GM19238 (cell line): ENCODE results near the gene CUX1.

Experiments used
- DNase-seq: peaks from one replicate; pipeline ENCODE4 v3.0.0; 2011; ENCODE audit warnings: low spot score; ENCODE audit not compliant: insufficient read length

CUX1 gene

DNA sequence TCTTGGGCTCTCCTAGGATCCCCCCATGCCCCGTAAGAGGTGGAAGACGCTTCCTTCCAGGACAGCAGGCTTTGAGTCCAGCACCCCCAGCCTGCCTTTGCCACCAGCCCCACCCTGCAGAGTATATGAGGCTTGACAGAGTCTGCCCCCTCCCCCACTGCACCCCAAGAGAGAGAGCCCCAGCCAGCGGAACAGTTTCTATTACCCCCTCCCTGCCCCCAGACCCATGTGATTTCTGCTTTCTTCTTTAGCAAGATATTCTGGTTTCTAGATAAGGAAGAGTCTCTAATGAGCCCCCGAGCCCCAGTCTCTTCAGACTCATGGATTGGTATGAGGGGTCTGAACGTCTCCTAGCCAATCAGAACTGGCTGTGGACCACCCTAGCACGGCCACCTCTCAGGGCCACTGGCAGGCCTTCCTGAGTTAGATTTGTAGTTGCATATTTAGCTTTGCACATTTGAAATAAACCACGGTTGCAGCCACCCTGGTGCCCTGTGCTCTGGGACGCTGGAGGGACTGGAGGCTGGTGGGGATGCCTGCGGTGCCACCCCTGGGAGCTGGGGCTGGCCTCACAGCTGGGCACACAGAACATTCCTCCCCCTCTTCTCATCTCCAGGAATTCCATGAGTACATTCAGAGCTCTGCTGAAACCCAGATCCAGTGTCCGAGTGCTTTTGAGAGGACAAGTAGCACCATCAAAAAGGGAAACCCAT is 466.2 kb downstream of the CUX1 start:
- no peak for DNase-seq

DNA sequence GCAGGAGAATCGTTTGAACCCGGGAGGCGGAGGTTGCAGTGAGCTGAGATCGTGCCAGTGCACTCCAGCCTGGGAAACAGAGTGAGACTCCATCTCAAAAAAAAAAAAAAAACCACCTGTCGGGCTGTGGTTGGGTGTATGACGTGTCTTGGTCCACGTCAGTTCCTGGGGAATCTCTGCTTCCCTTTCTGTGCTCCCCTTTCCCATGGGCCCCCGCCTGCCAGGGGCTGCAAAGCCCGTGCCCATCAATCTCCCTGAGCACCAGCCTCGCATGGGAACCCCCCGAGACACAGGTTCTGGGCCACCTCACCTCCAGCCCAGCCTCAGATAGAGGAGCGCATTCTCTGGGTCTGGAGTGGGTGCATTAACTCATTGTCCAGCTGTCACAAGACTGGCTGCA is 467.0 kb downstream of the CUX1 start:
- no peak for DNase-seq

DNA sequence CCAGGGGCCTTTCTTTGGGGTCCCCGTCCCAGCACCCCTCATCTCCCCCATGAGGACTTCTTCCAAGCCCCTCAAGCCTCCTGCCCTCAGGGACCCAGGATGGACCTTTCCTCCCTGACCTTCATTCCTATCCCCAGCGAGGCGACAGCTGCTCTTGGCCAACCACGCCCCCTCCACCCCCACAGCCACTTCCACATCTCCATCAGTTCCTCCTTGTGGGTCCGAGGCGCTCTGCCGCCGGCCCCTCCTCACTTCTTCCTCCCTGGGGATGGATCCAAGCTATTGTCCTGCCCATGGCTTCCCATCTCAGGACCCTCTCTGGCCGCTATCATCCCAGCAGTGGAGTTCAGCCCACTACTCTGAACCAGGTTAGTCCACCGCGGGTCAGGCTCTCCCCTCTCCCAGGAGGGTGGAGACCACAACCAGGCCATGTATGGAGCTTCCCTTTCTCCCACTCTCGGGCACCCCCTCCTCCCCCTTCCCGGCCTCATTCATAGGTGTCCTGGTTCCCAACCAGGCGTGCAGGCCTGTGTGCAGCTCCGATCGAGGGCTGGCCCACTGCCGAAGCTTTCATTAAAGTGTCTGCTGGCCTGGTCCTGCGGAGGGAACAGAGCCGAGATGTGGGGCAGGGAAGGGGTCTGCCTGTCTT is 467.6 kb downstream of the CUX1 start:
- no peak for DNase-seq

DNA sequence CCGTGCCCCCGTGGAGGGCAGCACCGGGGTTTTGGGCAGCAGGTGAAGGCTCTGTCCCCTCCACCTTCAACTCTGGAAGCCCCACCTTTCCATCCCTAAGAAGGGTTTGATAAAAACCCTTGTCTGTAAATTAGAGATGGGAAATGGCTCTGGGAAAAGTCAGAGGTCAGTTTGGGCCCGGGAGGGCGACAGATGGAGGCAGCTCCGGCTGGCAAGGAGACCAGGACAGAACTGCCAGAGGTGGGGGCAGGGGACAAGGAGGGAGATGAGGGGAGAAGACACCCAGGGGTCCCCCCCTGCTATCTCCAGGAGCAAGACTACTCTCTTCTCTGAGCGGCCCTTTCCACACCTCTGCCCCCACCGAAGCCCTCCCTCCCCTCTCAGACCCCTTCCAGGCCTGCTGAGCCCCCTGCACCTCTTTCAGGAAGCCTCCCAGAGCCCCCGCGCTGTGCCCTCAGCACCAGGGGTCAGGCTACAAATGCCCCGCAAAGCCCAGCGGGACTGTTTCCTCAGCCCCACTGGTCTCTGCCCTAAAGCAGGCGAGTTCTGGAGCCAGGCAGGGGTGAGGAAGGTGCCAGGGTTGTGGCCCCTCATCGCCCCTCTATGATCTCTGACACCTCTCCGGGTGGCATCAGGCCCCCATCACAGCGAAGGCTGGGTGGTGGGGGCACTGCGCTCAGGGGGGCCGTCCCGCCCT is 468.3 kb downstream of the CUX1 start:
- no peak for DNase-seq

DNA sequence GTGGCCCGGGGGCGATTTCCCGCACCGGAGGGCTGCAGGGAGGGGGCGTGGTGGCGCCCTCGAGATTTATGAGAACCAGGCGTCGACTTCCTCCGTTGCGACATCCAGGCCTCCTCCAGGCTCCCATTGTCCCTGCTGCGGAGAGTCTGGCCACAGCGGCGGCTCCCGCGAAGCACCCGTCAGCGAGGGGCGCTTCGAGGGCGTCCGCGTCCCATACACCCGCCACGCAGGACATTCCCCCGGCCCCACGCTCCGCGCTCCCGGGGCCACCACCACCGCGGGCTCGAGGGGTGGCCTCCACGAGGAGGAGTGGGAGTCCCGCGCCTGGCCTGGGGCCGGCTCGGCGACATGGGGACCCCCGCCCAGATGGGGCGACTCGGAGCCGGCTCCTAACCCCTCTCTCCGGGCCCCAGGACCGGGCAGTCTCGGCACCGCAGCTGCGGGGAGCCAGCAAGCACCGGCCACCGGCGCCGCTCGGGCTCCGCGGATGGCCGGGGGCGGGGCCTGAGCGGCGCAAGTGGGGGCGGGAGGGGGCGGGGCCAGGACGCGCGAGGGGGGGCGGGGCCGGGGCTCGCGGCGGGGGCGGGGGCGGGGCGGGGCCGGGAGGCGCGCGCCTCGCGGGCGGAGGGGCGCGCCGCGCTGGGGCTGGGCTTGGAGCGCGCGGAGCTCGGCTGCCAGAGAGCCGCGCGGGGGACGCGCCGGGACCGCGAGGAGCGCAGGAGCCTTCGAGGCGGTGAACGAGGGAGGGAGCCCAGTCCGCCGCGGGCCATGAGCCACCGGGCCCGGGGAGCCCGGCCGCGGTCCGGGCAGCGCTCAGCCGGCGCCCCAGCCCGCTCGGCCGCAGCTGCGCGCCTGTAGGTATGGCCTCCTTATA is 469.0 kb downstream of the CUX1 start, which contains the start of gene SH2B2:
TSS of gene SH2B2 (plus strand) at position 632 of the 874 bp plus-strand sequence. CDS start 13,683 bp downstream, outside the sequence.
- DNase-seq: no peak

DNA sequence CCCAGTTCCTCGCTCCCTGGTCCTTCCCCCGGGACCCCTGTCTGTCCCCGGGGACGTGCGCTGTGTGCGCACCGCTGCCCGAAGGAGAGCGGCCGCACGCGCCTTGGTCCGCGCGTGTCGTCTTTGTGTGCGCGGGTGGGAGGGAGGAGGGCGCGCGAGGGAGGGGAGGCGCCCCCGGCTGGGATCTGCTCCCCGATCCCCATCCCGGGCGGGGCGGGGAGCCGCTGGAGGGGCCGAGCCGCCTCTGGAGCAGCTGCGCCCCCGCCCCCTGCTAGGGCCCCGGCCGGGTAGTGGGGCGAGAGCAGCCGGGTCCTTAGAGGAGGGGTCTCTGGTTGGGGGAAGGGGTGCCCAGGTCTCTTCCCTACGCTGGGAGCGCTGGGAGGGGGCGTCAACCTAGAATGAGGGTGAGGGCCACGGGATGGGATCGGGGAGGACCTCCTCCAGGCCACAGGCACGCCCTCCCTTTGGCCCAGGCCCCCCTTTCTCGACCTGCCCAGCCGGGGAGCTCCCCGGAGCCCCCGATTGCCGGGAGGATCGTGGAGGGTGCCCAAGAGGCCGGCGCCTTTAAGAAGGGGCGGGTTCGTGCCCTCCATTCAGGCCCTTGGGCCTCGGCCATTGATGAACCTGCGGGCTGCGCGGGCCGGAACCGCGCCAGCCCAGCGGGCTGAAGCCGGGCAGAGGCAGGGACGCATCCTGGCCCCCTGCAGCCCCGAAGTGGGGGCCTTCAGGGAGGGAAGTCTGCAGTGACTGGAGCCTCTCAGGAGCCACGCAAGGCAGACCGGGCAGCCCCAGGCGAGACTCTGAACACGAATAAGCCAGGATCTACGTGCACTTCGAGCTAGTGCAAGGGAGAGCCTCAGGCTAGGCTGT is 469.9 kb downstream of the CUX1 start:
- no peak for DNase-seq

DNA sequence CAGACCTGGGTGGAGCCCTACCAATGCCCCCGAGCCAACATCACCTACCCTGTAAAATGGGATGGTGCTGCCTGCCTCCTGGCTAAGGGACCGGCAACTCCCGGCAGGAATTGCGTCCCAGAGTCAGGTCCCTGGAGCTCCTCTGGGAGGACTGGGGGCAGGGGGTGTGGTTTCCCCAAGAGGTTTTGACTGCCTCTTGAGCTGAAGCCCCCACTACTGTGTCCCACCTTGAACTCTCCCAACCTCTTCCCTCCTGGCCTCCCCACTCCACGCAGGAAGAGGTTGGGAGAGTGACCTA is 470.5 kb downstream of the CUX1 start:
- DNase-seq: no peak

DNA sequence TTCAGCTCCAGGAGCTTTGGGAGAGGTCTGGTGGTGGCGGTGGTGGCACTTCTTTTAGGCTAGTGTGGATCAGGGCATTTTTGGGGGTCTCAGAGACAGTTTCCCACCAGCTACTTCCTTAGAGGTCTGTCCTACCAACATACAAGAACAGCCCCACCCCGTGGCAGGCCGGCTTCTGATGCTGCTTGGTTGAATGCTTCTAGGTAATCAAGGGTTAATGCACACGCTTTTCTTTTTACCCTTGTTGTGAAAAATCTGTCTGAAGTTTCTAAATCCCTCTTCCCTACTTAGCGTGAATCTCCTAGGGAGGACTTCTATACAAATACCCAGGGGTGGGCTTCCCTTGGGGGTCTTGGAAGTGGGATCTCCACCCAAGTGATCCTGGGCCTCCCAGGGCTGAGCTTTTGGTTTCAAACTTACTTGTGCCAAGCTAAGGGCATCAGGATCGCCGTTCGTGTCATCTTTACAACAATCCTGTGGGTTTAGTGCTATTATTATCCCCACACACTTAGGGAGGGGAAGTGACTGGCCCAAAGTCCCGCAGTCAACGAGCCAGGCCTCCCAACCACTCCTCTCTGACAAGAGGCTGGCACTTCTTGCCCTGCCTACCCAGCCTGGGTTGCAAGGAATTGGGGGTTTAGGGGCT is 471.0 kb downstream of the CUX1 start:
- DNase-seq: no peak

DNA sequence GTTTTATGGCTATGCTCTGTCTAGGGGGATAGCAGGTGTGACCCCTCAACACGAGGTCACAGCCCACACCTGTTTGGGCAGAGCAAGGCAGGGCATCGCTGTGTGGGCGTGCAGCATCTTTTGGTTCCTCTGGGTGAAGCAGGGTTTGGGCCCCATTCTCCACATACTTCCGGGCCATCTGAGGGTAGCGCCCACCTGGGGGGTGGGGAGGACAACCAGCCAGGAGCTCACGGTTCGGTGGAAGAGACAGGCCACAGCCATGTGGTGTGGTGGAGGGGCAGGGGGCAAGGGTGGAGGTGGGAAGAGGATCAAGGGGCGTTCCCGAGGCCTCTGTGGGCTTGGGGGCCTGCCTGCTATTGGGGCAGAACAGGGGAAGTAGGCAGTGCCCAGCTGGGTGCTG is 471.6 kb downstream of the CUX1 start:
- DNase-seq: no peak

DNA sequence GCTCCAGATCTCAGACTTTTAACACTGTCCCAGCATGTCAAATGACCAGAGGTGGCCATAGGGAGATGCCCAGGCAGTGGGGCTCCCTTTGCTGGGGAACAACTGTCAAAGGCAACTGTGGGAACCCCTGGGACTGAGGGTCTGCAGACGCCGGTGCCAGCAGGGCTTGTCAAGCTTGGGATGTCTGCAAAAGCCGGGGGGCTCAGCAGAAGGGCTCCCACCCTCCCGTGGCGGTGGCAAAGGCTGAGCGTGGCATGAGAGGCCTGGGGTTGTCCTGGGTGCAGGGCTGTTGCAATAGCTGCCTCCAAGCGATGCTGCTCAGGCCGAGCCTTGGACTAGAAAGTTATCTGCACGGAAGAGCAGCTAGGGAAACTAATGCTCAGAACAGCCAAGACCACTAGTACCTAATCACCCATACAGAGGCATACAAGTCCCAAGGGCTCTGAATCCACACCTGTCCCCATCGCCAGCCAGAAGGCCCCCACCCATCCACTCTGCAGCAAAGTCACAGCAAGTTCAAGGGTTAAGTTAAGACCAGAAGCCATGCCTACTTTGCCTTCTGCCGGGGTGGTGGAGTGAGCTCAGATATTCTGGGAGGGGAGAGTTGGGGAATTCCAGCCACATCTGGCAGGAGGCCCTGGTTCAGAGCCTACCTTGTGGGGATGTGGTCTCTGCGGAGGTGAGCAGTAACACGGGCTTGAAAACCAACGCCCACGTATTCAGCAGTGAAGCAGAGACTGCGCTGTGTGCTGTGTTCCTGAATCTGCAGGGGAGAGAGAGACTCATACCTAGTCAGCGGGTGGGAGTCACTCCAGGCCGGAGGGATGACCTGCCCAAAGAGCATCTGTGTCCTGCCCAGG is 473.9 kb downstream of the CUX1 start:
- DNase-seq: peak; percentile 67

DNA sequence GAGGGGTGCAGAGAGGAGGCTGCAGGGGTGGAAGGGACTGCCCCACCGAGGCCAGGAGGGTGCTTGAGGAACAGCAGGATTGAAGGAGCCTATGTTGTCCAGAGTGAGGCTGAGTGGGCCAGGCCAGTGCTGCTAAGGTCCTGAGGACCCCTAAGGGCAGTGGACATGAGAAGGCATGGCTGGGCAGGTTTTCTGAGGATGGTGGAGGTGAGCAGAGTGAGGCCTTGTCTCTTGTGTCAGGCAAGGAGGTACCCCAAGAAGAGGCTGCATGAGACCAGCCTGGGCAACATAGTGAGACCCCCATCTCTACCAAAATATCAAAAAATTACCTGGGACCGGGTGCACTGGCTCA is 474.5 kb downstream of the CUX1 start:
- DNase-seq: no peak

DNA sequence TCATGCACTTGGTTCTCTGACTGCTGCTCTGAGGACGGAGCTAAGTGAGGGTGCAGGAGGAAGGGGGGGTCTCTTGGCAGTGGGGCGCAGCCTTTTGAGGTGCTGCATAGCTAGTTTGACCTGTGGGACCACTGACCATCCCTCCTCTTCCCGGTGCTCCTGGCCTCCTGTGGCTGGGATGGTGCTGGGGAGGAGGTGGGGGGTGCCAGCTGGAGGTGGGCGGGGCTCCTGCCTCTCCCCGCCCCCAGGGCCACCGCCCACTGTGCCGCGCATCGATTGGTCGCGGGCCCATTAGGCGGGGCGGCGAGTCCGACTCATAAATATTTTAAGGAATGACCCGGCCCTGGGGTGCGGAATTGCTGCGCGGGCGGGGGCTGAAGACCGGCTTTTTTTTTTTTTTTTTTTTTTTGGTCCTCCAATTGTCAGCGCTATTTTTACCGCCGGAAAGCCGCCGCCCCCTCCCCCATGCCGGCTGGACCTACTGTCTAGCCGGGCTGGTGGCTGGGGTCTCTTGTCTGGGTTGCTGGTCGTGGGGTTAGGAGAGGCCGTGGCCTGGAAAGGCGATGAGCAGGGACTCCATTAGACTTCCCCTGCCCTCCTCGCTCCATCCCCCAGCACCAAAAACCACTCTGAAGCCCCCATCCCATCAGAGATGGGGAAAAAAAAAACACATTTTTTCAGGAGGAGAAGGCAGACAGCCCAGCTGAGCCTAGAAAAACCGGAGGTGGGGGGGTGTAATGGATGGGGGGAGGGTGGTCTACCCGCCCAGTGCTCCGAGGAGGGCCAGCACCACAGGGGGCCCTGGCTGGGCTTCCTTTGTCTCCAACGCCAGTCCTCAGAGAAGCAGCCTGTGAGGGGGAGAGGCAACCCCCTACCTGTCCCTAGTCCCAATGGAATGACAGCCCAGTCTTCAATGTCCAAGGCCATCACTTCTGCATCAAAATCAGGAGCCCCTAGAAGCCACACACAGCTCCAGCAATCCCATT is 475.7 kb downstream of the CUX1 start:
- no peak for DNase-seq

DNA sequence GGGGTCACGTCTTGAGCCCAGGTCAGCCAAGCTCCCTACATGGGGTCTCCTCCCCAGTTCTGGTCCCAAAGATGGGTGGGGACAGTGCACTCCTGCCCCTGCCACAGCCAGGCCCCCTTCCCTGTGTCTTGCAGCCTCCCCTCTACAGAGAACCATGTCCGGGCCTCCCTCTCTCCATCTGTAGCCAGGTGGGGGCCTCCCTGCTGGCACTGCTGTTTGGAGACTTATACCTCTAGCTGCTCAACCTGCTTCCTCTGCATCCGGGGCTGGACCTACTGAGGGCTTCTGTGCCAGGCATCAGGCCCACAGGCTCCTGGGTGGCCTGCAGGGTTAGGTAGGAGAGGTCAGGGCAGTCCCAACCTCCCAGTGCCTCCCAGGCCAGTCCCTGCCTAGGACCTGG is 477.2 kb downstream of the CUX1 start:
- no peak for DNase-seq

DNA sequence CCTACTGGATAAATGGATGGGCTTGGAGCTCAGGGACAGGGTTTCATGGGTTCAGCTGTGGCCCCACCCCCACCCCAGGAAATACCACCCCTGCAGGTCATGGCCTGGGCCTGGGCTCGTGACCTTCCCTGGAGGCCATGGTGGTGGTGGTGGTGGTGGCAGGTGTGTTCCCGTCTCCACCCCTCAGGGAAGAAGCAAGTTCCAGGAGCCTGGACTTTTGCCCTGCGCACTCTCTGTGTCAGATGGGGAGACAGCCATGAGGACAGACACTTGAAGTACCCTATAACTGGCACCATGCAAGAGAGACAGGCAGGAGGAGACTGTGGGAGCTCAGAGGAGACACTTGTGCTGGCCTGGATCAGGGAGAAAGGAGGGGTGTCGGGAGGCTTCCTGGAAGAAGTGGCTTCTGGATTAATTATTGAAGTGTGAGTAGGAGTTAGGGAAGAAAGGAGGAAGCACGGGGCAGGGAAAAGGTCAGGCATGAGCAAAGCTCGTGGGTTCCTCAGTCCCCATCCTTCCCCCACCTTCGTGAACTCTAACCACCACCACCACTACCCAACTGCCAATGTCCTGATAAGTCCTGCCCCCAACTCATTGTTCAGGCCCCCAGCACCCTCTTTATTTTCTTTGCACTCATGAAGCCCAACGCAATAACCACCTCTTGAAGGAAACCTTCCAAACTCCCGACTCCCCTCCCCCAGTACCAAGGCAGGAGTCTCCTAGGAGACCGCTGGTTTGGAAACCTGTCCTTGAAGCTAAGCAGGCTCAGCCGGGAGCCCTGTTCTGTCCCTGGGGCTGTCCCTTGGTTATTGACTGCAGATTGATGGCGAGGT is 478.1 kb downstream of the CUX1 start:
- no peak for DNase-seq

DNA sequence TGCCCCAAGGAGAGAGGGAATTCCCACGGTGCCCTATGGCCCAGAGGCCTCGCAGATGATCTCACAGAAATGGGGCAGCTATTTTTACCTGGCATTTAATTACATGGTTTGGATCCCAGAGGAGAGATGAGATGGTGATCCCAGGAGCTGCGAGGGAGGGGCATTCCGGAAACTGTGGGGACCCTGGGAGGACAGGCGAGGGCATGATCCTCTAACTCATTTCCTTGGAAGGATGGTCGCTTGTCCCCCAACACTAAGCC is 478.7 kb downstream of the CUX1 start:
- DNase-seq: no peak

DNA sequence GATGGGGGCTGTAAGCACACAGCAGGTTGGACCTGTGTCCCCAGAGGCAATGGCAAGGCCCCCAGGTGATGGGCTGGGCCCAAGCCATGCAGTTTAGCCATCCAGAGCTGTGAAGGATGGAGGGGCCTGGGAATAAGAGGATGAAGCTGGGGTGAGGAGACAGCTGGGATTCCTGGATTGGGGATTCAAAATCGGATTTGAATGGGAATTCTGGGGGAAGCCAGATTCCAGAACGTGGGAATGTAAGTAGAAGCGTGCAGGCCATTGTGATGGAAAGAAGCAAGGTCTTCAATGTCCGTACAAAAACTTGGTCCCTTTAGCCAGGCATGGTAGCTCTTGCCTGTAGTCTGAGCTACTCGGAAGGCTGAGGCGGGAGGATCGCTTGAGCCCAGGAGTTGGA is 479.1 kb downstream of the CUX1 start:
- no peak for DNase-seq

DNA sequence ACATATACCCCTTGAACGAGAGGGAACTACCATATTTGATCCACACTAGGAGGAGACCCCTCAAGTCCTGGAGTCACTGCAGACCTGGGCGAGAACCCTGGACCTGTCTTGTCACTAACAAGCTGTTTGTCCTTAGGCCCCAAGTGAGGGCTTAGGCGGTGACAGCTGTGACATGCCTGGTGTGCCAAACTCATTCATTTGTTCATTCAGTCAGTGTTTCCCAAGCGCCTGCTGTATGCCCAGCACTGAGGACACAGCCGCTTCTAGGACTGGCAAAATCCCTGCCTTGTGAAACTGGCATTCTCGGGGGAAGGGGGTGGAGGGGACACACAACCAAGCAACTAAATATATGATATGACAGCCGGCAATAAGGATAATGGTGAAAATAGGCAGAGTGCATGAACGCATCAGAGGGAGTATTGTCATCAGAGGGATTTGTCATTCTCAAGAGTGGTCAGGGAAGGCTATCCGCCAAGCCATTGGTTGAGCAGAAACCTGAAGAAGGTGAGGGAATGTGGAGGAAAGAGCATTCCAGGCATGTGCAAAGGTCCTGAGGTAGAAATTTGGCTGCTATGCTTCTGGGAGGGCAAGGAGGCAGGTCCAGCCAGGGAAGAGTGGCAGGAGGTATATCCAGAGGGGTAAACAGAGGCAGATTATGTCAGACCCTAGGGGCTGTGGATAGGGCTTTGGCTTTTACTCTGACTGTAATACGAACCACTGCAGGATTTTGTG is 480.2 kb downstream of the CUX1 start:
- DNase-seq: no peak
